Nasal cavity respiratory epithelium epithelial cell of viscerocranial mucosa (primary cell): ENCODE measurements around the gene GNL3. TPM values are rescaled to one million over a fixed set of nuclear protein-coding genes. Genes with fewer than 3 reads are reported as not detected.

Experiments
- total RNA-seq: library from RNA; depleted of rRNA; stranded (reverse); fragments of >200 nt; gene quantifications from 2 replicates; pipeline ENCODE4 v1.2.3, GENCODE V29; 2014

The GNL3 gene
- 186 and 219 TPM in 2 replicates for total RNA-seq

GRCh38 chr3:52685709-52686691 lies at the start of gene GNL3, which contains the start of gene PBRM1:
GNL3 (plus strand) TSS chr3:52686032; CDS start chr3:52686093, 61 bp downstream.
PBRM1 (minus strand) TSS chr3:52685913.

GRCh38 chr3:52705688-52706686 lies 20.2 kb downstream of the GNL3 start, which contains the start of the genes GLT8D1 and SPCS1:
GLT8D1 (minus strand) TSS chr3:52705791; CDS start chr3:52700460, 5,331 bp downstream.
SPCS1 (plus strand) TSS chr3:52706106; CDS start chr3:52706247, 141 bp downstream.

Other genes starting within 250 kb of the GNL3 start
- gene SEMA3G, start 240.9 kb upstream of the GNL3 start, total RNA-seq, result 0.28 and 0.34 TPM in 2 replicates
- gene TNNC1, start 232.0 kb upstream of the GNL3 start, total RNA-seq, result 0.68 TPM in 1 of 2 replicates, not detected in the other
- gene NISCH, start 230.4 kb upstream of the GNL3 start, total RNA-seq, result 27.3 and 65.7 TPM in 2 replicates
- gene STAB1, start 190.7 kb upstream of the GNL3 start, total RNA-seq, result under 0.01 and 0.07 TPM in 2 replicates
- gene NT5DC2, start 152.2 kb upstream of the GNL3 start, total RNA-seq, result 16.7 and 64.4 TPM in 2 replicates
- gene UQCC5, start 149.4 kb upstream of the GNL3 start, total RNA-seq, result 3.1 and 8.5 TPM in 2 replicates
- 70.1 and 109 TPM in 2 replicates for gene PBRM1, start 119 bp upstream of the GNL3 start, total RNA-seq
- gene GLT8D1, start 19.8 kb downstream of the GNL3 start, total RNA-seq, result 60.1 and 73.4 TPM in 2 replicates
- 56.8 and 72.8 TPM in 2 replicates for gene SPCS1, start 20.1 kb downstream of the GNL3 start, total RNA-seq
- gene NEK4, start 84.9 kb downstream of the GNL3 start, total RNA-seq, result 21.5 and 28.1 TPM in 2 replicates
- gene ITIH1, start 91.6 kb downstream of the GNL3 start, total RNA-seq, result not detected in 2 replicates
- not detected in 2 replicates for gene ITIH3, start 108.8 kb downstream of the GNL3 start, total RNA-seq
- 0.34 and 2.5 TPM in 2 replicates for gene ITIH4, start 144.6 kb downstream of the GNL3 start, total RNA-seq
- gene MUSTN1, start 149.0 kb downstream of the GNL3 start, total RNA-seq, result not detected in 2 replicates
- gene STIMATE, start 211.5 kb downstream of the GNL3 start, total RNA-seq, result 9.2 and 17.7 TPM in 2 replicates